Measurements from ENCODE around the gene CLEC16A. TPM values are rescaled to one million over a fixed set of nuclear protein-coding genes. Genes with fewer than 3 reads are reported as not detected.

Gene CLEC16A
- total and polyA plus RNA-seq, 4 donors = 14.3 to 44.4 (median 26.4) TPM

DNA sequence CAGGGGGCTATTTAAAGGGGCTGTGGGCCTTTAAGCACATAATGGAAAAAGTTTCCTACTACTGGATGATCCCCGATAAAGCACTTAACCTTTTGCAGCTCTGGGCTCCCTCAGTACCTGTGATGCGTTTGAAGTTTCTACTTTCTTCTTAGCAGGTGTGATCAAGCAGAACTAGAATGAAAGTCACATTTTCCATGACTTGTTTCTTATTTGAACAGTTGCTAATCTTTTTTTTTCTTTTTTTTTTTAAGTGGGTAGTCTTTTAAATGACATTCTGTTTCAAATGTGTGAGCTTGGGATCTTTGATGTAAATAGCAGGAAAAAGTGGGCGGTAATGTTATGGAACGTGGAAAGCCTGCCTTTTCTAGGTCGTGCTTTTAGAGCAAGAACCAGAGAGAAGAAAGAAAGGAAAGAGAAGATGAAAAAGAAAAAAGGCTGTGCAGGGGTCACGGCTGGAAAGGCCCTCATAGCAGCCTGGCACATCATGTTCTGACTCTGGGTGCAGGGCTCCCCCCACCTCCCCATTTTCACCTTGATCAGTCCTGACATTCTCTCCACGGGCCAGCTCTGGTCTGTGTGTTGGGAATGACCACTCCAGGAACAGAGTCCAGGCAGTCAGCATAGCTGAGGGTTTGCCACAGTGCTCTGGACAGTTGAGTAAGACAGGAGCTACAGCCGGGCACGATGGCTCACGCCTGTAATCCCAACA, 150.6 kb downstream of the CLEC16A start:
- Histone ChIP-seq H3K36me3 (ENCODE audit: control insufficient read depth in 4 of 4, insufficient read depth in 4 of 4, low read length in 4 of 4) (peaks cover 0 to 5% (median 0%) of the 10 kb centered on the region in 4 donors), H3K27me3 (ENCODE audit: control insufficient read depth in 3 of 3, insufficient read depth in 3 of 3, low read length in 2 of 3) (no peaks in the 10 kb centered on the region), H3K9ac (ENCODE audit: insufficient read depth in 1 of 2, low read length in 2 of 2) (peak overlapping the region in 1 of 2 donors; percentile 51), H3K9me3 (ENCODE audit: control insufficient read depth in 4 of 4, insufficient read depth in 3 of 4, low read length in 3 of 4) (no peaks in the 10 kb centered on the region), H3K4me3 (no peak overlapping the region), H3K4me1 (ENCODE audit: control insufficient read depth in 5 of 5, insufficient read depth in 5 of 5, low read length in 5 of 5) (peaks cover 0 to 71% (median 50%) of the 10 kb centered on the region in 5 donors), H3K27ac (ENCODE audit: low read depth in 1 of 2, low read length in 1 of 2) (no peak overlapping the region)
- 82 to 87% methylated on average over 10 of the region's 10 CpGs for WGBS, 2 donors
- no peak for TF ChIP-seq CTCF (IDR thresholded peaks at IDR 0.05; ENCODE audit: control extremely low read depth, extremely low read depth)
- ATAC-seq (ENCODE audit: insufficient read depth, low FRiP score) (no peak), DNase-seq (no peak)

DNA sequence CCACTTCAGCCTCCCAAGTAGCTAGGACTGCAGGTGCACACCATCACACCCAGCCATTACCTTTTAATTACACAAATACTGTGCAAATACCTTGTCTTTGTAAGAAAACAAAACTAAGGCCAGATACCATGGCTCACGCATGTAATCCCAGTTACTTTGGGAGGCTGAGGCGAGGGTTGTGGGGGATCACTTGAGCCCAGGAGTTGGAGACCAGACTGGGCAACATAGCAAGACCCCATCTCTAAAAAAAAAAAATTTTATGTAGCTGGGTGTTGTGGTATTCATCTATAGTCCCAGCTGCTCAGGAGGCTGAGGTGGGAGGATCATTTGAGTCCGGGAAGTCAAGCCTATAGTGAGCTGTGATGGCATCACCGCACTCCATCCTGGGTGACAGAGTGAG, 151.6 kb downstream of the CLEC16A start:
- Histone ChIP-seq H3K27me3 (ENCODE audit: control insufficient read depth in 3 of 3, insufficient read depth in 3 of 3, low read length in 2 of 3) (no peaks in the 10 kb centered on the region), H3K27ac (ENCODE audit: low read depth in 1 of 2, low read length in 1 of 2) (no peak overlapping the region), H3K9ac (ENCODE audit: insufficient read depth in 1 of 2, low read length in 2 of 2) (no peak overlapping the region), H3K36me3 (ENCODE audit: control insufficient read depth in 4 of 4, insufficient read depth in 4 of 4, low read length in 4 of 4) (peaks cover 0 to 4% (median 0%) of the 10 kb centered on the region in 4 donors), H3K9me3 (ENCODE audit: control insufficient read depth in 4 of 4, insufficient read depth in 3 of 4, low read length in 3 of 4) (no peaks in the 10 kb centered on the region), H3K4me3 (no peak overlapping the region), H3K4me1 (ENCODE audit: control insufficient read depth in 5 of 5, insufficient read depth in 5 of 5, low read length in 5 of 5) (peaks cover 0 to 71% (median 58%) of the 10 kb centered on the region in 5 donors)
- TF ChIP-seq CTCF (IDR thresholded peaks at IDR 0.05; ENCODE audit: control extremely low read depth, extremely low read depth) = no peak
- ATAC-seq (ENCODE audit: insufficient read depth, low FRiP score) = no peak
- no peak for DNase-seq
- WGBS, 2 donors = 95 to 98% methylated on average over 4 of the region's 4 CpGs

DNA sequence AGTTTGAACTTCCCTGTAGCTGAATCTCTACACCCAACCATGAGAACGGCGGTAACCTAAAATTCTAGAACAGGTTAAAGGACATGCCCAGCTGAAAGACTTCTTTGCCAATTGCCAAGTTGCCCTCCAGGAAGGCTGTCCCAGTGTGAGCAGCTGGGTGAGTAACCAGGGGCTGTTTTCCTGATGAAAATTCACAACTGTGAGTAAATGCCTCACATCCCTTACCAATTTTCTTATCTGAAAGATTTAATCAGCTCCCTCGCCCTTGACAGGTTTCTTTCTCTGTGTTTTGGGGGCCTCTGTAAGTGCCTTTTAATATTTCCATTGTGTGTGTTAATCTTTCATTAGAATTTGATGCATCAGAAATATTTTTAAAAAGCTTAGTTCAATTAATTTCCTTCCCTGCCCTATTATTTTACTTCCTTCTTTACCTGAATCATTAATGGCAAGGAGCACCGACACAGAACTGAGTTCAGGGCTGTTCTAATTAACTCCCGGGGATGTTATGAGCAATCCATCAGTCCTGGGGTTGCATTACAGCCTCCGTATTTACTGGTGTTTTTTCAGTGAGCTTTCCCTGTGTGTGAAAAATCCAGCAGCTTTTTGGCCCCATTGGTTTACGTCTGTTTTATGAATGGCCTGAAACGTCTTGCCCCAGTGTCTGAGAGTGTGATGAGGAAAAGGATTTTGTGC, 152.9 kb downstream of the CLEC16A start:
- H3K36me3 ChIP-seq (ENCODE audit: control insufficient read depth in 4 of 4, insufficient read depth in 4 of 4, low read length in 4 of 4) = peaks cover 0 to 4% (median 0%) of the 10 kb centered on the region in 4 donors
- TF ChIP-seq CTCF (IDR thresholded peaks at IDR 0.05; ENCODE audit: control extremely low read depth, extremely low read depth) = no peak
- peaks cover 6 to 72% (median 57%) of the 10 kb centered on the region in 5 donors for H3K4me1 ChIP-seq (ENCODE audit: control insufficient read depth in 5 of 5, insufficient read depth in 5 of 5, low read length in 5 of 5)
- DNase-seq (no peak), ATAC-seq (ENCODE audit: insufficient read depth, low FRiP score) (no peak)
- H3K9me3 ChIP-seq (ENCODE audit: control insufficient read depth in 4 of 4, insufficient read depth in 3 of 4, low read length in 3 of 4) = no peaks in the 10 kb centered on the region
- WGBS, 2 donors = 81 to 97% methylated on average over 8 of the region's 8 CpGs
- no peak overlapping the region for H3K9ac ChIP-seq (ENCODE audit: insufficient read depth in 1 of 2, low read length in 2 of 2)
- H3K4me3 ChIP-seq = no peak overlapping the region
- H3K27me3 ChIP-seq (ENCODE audit: control insufficient read depth in 3 of 3, insufficient read depth in 3 of 3, low read length in 2 of 3) = no peaks in the 10 kb centered on the region
- no peak overlapping the region for H3K27ac ChIP-seq (ENCODE audit: low read depth in 1 of 2, low read length in 1 of 2)

Measured in lung (tissue), 12 donors.